ENCODE data around the gene DYNC1I1.

DNA sequence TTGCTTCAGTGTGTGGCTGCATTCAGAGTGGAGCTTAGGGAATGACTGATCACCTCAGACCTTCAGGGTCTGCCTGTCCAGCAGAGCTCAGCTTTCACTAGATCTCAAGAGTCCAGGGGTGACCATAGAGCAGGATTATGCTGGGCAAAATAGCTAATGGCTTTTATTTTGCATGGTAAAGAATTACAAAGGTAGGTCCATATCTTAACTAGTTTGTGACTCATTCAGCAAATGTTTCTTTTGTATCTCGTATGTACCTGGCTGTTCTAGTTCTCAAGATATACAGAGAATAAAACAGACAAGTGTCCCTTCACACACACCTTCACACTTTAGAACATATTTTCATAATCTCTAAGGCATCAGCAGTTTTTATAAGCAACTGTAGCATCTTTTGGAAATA lies 180.5 kb downstream of the DYNC1I1 start:
- TF ChIP-seq POLR2AphosphoS5 (IDR thresholded peaks at IDR 0.05; ENCODE audit: low read depth, low read length) (no peak), TAF1 (IDR thresholded peaks at IDR 0.05; ENCODE audit: borderline replicate concordance, insufficient read depth, low read length) (no peak)
